LNCAP (cell line): ENCODE results near the gene FIZ1.

Experiments
- CTCF ChIP-seq: fragments of 450-650 bp; IDR thresholded peaks from 2 replicates; pipeline ENCODE4 v1.5.1; 2017; ENCODE audit warnings: mild to moderate bottlenecking

Gene FIZ1

DNA sequence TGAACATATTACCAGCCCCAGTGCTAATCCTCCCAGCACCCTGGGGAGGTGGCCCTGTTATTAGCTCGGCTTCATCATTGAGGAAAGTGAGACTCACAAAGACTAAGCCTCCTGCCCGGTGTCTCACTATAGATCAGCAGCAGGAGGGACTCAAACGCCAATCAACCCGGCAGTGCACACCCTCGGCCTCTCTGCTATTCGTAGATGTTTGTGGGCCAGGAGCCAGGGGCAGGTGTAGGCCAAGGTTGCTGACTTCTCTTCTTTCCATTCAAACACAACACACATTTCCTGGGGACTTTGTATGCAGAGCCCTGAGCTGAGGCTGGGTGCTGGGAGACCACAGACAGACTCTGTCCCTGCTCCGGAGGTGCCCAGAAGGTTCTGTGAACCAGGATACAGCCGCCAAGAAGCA, 44.6 kb downstream of the FIZ1 start:
- no peak for TF ChIP-seq CTCF

- TF ChIP-seq CTCF: no peak
Observed at GRCh38 chr19:55554302-55554701, 45.0 kb downstream of the FIZ1 start.

- no peak for TF ChIP-seq CTCF
Observed at GRCh38 chr19:55553217-55554182, 45.8 kb downstream of the FIZ1 start.

GRCh38 chr19:55552620-55553019, 46.7 kb downstream of the FIZ1 start:
- TF ChIP-seq CTCF: no peak

DNA sequence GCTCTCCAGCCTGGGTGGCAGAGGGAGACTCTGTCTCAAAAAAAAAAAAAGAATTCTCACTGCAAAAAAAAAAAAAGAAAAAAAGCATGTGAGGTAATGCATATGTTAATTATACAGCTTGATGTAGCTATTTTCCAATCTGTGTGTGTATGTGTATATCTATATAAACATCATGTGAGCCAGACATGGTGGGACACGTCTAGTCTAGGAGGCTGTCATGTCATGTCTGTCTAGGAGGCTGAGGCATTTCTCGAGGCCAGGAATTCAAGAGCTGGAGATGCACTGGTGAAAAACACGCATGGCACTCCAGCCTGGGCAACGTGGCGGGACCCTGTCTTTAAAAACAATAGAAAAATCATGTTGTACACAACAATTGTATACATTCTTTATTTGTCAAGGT, 47.1 kb downstream of the FIZ1 start:
- TF ChIP-seq CTCF: no peak

DNA sequence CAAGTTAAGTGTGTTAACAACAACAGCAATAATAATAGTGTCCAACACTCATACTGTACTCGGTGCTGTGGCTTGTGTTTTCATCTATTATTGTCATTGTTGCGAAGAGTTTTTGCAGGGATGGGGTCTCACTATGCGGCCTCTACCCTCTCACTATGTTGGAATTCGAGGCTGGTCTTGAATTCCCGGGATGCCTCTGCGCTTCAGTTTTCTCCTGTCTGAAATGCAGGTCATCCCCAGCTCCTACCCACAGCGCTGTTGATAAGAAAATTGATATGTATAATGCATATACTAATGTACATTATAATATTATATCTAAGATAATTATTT, 49.0 kb downstream of the FIZ1 start:
- TF ChIP-seq CTCF: no peak

DNA sequence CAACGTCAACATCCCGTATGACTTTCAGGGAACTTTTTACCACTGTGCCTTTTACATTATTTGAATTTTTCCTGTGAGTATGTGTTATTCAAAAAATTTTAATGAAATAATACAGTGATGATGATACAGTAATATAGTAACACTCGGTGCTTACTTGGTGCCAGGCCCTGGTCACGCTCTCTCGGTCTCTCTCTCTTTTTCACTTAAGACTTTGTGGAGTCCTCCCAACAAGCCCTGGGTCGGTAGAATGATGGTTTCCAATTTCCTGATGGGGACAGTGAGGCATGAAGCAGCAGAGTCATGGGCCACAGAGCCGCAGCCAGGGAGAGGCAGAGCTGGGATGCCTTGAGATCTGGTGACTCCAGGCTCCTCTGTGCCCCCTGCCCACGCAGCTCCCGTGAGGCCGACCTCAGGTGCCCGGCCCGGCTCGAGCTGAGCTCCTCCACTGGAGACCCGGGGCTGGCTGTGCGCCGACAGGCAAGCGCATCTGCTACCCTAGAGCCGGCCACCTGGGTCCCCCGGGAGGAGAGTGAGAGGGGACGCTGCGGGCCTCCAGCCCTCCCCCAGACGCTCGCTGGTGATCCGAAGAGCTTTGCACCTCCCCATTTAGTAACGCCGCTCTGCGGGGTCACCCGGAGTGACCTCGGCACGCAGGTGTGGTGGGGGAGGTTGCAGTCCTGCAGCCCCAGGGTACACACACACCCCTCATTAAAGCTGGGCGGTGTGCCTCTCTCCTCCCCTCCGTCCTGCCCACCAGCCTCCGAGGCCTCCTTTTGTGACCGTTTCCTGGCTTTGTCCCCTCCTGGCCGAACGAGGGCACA, 49.6 kb downstream of the FIZ1 start:
- TF ChIP-seq CTCF: no peak
